GM21529 (cell line): ENCODE data around the gene CLP1.
A peak's percentile ranks its signal among the peaks of the same experiment; 100 is the strongest.
"Not testable (repeated sequence)": the region's sequence is repeated elsewhere in the genome, so short reads cannot be mapped to it uniquely, and the experiment has no call there.

Experiments
- ATAC-seq: cut with Tn5 transposase; IDR thresholded peaks from one replicate; pipeline ENCODE4 v1.9.1; 2021; ENCODE audit not compliant: unreplicated experiment

Gene CLP1

DNA sequence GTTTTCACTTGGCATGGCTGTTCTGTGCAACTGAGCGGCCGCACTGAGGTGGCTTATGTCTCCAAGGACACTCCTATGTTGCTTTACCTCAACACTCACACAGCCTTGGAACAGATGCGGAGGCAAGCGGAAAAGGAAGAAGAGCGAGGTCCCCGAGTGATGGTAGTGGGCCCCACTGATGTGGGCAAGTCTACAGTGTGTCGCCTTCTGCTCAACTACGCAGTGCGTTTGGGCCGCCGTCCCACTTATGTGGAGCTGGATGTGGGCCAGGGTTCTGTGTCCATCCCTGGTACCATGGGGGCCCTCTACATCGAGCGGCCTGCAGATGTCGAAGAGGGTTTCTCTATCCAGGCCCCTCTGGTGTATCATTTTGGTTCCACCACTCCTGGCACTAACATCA, 2.1 kb downstream of the CLP1 start:
- no peak for ATAC-seq

DNA sequence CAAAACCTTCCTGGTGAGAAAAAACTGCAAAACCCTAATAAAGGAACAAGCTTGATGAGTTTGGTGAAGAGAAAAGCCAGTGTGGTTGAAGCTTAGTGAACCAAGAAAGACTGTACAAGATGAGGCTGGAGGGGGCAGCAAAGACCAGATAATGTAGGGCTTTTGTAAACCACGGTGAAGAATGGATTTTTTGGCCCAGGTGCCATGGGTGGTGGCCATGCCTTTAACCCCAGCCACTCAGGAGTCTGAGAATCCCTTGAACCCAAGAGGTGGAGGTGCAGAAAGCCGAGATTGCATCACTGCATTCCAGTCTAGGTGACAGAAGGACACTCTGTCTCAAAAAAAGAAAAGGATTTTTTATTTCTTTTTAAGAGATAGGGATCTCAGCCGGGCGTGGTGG, 5.3 kb downstream of the CLP1 start:
- ATAC-seq: no peak

DNA sequence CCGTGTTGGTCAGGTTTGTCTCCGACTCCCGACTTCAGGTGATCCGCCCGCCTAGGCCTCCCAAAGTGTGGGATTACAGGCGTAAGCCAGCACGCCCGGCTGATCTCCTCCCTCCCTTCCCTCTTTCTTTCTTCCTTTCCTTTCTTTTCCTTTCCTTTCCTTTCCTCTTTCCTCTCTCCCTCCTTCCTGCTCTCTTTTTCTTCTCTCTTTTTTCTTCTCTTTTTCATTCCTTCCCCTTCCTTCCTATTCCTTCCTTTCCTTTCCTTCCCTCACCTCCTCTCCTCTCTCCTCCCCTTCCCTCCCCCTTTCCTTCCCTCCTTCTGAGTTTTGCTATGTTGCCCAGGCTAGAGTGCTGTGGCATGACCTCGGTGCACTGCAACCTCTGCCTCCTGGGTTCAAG, 6.4 kb downstream of the CLP1 start:
- ATAC-seq: no peak

DNA sequence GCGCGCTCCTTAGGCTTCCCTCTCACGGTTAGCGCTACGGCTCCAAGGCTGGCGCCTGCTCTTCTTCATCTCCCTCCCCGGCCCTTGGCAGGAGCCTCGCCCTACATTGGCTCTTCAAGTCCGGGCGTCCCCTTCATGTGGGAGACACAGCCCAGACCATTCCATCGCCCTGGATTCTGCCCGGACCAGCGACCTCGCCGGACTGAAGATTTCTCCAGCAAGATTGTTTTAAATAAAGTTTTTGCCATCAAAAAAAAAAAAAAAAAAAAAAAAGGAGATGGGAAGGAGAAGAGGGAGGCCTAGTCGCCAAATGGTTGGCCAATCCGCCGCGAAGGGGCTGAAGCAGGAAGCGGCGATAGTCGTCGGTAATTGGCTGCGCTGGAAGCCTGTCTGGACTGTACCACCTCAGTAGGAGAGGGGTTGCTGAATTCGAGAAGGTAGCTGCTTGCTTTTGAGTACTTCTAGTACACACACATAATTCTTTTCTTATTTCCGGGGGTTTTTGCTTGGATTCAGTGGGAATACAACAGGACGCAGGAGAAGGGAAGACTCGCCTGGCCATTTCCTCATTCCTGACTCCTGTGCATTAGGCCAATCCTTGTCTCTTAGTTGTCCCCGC, 9.7 kb downstream of the CLP1 start:
- peak; percentile 67 for ATAC-seq

DNA sequence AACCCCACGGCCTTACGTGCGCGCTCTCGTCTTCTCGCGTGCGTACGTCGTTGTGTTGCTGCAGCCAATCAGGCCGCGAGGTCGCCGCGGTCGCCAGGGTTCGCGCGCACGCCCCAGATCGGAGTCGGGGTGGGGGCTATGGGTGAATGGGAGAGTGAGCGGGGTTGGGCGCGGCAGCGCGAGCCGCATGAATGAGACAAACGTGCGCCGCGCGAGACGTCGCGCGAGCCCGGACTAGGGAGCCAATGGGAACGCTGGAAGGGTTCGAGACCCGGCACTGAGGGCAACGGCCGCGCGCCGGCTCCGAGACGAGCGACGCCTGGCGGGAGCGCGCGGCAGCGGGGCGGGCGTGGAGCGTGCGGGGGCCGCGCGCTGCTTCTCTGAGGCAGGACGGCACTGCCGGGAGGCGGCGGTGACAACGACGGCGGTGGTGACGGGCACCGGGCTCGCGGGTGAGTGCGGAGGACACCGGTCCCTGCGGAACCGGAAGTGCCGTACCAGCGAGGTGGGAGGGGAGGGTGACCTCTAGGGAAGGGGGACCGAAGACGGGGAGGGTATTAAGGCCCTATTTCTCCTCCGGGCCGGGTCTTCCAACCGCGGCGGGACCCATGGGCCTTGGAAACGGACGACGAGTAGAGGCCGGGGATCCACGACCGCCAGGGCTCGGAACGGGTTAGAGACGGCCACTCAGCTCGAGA, 10.3 kb downstream of the CLP1 start, which contains the start of gene ZDHHC5:
Gene ZDHHC5 (plus strand): TSS at position 379 of the 698 bp plus-strand sequence. CDS start 4,977 bp downstream, outside the sequence.
- ATAC-seq: peak; percentile 81

DNA sequence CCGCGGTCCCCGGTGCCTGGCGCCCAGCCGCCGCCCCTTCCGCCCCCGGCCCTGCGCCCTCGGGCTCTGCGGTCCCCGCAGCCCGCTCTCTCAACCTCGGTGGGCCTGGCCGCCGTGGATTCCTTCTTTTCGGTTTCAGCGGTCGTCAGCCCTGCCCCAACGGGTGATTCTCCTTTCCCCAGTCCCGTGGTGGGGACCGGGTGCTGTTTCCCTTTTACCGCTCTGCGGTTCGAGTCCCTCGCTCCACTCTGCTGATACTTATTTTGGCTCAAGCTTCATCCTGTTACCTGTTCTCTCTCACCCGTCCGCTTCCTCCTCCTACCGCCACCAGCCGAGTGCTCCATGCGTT, 10.8 kb downstream of the CLP1 start:
- peak; percentile 7 for ATAC-seq

DNA sequence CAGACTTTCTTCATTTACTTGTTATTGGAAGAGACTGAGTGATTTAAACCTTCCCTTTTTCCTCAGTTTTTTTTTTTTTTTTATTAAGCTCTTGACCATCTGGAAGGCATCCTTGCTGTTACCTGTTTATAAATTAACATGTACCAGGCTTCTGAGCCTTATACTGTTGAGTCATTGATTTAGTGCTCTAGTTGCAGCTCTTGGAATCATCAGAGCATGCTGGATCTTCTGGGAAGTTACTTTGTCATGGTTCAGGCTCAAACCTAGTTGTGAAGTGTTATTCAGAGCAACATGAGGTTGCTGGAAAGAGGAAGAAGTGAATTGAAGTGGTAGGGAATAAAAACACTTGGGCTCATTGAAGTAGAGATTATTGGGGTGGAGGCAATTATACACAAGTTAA, 16.7 kb downstream of the CLP1 start:
- no peak for ATAC-seq

DNA sequence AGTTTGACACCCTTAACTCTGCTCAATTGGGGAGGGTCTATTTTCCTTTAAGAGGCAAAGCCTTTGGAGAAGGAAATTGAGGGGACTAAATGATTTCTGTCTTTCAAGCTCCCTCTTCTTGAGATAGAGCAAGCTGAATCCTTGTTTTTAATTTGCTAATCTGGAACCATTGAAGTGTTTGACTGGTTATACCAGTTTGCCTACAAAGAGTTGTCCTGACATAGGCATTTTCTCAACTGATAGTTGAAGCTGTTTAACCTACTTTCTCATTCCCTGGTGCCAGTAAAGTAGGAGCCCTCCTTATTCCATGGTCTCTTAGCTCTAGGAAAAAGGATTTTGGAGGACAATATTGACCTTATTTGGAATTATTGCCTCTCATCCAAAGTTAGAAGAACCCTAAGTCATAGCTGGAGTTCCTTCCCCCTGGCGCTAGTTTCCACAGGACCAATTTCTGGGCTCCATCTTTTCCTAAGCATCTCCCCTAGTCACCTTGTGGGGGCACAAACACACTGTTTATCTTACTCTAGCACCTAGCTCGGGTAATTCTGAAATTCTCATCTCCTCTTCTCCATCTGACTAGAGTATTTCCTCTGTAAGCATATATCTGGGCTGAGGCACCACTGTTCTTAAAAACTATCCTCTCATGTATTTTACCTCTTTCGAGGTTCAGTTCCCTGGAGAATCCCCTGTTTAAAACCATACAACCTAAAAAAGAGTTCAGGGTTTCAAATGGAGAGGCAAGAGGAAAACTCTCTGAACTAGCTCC, 17.8 kb downstream of the CLP1 start:
- ATAC-seq: no peak

DNA sequence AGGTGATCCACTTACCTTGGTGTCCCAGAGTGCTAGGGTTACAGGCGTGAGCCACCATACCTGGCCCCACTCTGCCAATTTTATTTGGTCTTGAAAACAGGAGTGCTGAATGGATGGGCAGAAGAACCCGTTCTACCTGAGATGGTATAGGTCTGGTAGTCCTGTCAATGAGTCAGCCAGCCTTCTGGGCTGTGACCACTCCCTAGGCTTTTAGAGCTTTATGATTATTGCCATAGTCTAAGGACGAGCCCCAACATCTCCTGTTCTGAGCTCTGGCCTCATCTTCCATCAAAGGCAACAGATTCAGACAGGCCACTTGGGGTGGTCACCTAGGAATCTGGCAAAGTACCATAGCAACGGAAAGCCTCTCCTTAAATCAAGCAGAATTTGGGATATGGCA, 21.8 kb downstream of the CLP1 start:
- ATAC-seq: no peak

DNA sequence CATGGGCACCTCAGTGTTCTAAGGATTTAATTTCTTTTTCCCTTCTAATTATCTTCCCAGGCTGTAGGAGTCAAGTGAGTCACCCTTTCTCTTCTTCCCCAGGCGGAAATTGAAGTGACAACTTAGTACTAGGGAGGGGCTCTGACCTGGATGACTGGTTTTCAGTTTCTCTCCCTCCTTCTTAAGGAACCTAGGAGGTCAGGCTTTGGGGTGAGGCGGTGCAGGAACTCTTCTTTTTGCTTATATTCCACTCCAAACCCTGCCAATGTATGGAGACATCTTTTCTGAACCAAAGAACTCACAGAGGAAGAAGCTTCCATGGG, 23.0 kb downstream of the CLP1 start:
- peak; percentile 43 for ATAC-seq

DNA sequence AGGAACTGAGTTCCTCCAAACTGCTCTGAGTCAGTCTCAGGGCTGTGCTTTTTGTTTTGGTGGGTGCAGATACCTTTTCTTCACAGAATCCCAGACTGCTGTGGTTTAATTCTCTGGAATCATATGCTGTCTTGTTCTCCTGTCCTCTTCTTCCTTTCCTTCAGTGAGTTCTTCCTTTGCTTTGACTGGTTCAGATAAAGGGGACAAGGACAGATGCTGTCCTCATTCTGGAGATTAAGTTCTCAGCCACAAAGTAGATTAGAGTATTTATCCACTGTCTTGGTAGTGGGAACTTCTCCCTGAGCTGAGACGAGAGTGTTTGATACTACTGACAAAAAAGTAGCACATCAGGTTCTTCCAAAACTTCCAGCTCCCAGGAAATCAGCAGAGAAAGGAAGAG, 23.6 kb downstream of the CLP1 start:
- no peak for ATAC-seq

DNA sequence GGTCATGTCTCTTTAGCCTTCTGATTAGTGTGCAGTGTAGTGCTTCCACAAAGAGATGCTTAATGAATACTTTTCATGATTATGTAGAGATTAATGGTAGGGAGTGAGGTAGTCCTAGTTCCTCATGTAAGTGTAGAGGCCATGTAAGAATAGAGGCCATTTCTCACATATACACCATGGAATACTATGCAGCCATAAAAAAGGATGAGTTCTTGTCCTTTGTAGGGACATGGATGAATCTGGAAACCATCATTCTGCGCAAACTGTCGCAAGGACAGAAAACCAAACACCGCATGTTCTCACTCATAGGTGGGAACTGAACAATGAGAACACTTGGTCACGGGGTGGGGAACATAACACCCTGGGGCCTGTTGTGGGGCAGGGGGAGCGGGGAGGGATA, 32.9 kb downstream of the CLP1 start:
- ATAC-seq: not testable (repeated sequence)

DNA sequence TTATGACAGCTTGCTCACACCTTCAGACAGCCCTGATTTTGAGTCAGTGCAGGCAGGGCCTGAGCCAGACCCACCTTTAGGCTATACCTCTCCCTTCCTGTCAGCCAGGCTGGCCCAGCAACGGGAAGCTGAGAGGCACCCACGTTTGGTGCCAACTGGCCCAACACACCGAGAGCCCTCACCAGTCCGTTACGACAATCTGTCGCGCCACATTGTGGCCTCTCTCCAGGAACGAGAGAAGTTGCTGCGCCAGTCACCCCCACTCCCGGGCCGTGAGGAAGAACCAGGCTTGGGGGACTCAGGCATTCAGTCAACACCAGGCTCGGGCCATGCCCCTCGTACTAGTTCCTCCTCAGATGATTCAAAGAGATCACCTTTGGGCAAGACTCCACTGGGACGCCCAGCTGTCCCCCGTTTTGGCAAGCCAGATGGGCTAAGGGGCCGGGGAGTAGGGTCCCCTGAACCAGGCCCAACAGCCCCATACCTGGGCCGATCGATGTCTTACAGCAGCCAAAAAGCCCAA, 41.3 kb downstream of the CLP1 start:
- no peak for ATAC-seq

DNA sequence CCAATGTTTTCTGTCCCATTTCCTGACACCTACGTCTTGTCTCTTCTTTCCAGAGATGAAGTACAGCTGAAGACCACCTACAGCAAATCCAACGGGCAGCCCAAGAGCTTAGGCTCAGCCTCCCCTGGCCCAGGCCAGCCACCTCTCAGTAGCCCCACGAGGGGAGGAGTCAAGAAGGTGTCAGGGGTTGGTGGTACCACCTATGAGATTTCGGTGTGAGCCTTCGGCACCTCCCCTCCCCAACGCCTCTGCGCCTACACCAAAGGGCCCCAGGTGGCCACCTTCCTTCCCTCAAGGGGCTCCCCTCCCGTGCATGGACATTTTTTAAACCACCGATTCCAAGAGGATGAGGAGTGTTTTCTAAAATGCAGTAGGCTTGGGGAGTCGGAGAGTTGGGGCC, 42.3 kb downstream of the CLP1 start:
- ATAC-seq: no peak

DNA sequence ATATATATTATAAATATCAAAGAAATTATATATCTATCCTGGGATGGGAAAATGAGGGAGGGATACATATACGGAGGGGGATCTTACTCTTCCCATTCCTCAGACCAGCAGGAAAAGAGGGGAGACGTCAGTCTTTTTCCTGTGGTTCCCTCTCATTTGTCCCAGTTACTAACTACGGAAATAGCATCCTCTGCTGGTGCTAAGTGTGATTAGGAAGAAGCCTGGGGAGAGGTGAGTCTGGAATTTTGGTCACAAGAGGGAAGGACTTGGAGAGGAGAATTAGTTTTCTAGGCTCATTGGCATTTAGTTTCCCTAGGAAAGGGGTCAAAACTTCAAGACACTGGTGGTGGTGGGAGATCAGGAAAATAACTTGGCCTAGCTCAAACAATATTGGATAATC, 42.9 kb downstream of the CLP1 start:
- ATAC-seq: no peak

DNA sequence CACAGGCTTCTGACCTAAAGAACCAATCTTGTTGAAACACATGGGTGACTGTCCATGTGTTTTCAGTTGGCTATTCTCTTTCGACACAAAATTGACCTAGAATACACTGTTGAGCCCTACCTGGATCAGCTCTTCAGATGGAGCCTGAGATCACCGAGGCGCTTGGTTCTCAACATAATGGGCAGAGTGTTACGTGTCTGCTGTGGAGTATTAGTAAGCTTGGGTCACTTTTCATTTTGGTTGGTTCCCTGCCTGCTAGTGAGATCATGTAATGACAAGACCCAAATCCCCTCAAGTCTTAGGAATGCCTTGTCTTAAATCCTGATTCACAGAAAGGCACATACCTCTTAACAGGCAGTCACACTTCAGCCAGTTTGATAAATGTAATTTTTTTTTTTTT, 45.8 kb downstream of the CLP1 start:
- no peak for ATAC-seq

DNA sequence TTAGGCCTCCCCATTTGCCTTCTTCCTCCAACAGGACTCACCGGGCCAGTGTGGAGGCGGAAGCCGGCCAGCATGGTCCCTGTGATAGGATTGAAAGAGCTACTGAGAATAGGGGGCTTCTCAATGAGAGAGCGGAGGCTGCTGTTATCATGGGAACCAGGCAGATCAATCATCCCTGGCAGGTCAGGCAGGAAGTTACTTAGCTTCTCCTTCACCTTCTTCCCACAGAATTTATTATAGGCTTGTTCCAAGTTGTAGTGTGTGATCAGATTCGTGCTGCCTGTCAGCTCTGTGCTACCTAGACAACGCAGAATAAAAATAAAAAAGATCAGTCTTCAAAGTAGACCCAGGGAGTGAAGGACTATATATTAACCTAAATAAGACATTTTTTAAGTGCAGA, 47.4 kb downstream of the CLP1 start:
- no peak for ATAC-seq

DNA sequence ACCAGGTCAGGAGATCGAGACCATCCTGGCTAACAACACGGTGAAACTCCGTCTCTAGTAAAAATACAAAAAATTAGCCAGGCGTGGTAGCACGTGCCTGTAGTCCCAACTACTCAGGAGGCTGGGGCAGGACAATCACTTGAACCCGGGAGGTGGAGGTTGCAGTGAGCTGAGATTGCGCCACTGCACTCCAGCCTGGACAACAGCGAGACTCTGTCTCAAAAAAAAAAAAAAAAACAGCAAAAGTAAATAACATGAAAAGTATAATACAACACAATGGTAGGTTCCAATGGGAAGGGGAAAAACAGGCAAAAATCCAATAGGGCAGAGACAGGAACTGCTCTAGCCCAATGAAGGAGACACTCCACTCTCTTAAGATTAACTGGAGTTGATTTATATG, 47.9 kb downstream of the CLP1 start:
- ATAC-seq: not testable (repeated sequence)

DNA sequence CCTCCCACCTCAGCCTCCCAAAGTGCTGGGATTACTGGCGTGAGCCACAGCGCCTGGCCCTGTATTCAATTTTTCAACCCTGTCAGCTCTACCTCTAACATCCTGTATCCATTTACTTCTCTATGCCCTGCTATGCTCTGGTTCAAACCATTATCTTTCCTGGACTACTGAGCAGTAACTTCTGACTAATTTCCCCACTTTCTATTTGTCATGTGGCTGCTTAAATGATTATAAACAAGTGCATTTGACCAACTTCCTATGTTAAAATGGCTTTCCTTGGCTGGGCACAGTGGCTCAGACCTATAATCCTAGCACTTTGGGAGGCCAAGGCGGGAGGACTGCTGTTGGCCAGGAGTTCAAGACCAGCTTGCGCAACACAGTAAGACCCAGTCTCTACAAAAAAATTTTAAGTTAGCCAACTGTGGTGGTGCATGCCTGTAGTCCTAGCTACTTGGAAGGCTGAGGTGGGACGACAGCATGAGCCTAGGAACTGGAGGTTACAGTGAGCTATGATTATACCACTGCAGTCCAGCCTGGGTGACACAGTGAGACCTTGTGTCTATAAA, 52.3 kb downstream of the CLP1 start:
- ATAC-seq: no peak
